NCI-H460 (cell line): ENCODE data around the gene GDF10. TPM values are rescaled to one million over a fixed set of nuclear protein-coding genes. Genes with fewer than 3 reads are reported as not detected.

Experiments
- DNase-seq: peaks from one replicate; pipeline ENCODE4 v3.0.0-alpha.2; 2016; ENCODE audit warnings: low read depth; ENCODE audit errors: extremely low read depth
- total RNA-seq: library from RNA; depleted of rRNA; stranded (reverse); fragments of >200 nt; shearing (Covaris generic); gene quantifications from 2 replicates; pipeline ENCODE4 v1.2.3, GENCODE V29; 2014; rRNA removed

Gene GDF10
- total RNA-seq, 1 experiment from 2014 or later = not detected

DNA sequence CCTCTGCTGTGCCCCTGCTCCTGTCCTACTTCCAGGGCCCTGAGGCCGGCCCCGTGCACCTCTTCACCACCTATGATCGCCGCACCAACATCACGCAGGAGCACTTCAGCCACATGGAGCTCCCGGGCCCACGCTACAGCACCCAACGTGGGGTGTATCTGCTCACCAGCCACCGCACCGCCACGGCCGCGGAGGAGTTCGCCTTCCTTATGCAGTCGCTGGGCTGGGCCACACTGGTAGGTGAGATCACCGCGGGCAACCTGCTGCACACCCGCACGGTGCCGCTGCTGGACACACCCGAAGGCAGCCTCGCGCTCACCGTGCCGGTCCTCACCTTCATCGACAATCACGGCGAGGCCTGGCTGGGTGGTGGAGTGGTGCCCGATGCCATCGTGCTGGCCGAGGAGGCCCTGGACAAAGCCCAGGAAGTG is 50.0 kb downstream of the GDF10 start:
- DNase-seq = no peak

- DNase-seq = no peak
Measured at GRCh38 chr10:47350671-47351640, 51.0 kb downstream of the GDF10 start.

DNA sequence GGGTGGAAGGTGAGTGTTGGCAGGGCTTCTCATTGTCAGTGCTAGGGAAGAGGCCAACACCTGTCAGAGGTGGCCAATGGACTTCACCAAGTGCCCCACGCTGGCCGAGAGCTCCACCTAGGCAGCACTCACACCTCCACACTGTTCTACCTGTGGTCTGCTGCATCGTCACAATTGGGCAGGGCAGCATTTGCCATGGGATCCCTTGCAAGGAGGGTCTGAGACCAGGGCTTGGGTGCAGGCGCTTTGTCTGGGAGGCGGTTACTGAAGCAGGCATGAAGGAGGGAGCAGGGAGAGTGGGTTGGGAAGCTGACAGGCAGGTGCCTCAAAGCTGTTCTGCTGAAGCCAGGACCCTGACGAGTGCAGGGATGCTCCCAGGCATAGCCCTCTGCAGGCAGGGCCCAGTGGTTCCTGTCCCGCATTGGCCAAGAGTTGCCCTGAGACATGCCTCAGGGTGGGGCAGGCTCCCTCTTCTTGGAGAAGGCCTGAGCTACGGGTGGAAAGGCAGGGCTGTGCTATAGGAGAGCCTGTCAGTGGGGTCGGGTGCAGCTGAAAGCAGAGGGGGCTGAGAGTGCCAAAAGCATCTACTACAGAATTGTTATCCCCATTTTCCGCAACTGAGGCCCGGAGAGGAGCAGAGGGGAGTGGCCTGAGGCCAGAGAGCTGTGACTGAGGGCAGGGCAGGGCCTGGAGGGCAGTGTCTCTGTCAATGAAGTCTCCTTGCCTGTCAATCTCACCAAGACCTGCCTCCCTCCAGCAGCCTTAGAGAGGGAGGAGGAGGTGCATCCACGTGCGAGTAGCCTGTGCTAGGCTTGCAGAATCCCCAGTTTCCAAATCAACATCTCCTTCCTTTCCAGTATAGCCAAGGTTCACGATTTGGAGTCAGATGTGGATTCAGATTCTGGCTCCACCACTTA is 52.2 kb downstream of the GDF10 start:
- DNase-seq = no peak

DNA sequence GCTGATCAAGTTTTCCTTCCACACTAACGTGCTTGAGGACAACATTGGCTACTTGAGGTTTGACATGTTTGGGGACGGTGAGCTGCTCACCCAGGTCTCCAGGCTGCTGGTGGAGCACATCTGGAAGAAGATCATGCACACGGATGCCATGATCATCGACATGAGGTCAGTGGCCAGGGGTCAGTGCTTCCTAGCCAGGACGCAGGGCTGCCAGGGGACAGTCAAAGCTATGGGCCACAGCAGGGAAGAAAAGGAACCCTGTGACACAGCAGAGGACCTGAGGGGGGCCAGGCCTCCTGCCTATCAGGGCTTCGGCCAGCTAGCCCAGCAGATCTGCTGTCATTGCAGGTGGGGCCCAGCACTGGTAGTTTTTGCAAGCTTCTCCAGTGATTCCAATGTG is 53.4 kb downstream of the GDF10 start:
- no peak for DNase-seq

DNA sequence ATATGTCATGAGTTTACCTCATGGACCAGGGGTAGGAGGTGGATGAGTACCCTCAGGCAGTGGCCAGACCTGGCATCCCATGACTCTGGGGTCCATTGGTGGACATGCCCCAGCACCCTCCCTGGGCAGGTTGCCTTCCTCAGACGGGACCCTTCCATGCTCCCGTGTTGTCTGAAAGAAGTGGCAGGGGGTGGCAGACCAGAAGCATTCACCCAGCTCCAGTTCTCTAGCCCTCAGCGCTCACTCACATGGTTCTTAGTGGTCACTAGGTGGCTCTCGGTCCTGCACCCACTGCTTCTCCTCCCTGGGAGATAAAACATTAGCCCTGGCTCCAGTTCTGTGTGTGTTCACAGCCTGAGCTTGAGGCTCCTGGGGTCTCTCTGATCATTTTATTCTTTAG is 54.2 kb downstream of the GDF10 start:
- DNase-seq = no peak

DNA sequence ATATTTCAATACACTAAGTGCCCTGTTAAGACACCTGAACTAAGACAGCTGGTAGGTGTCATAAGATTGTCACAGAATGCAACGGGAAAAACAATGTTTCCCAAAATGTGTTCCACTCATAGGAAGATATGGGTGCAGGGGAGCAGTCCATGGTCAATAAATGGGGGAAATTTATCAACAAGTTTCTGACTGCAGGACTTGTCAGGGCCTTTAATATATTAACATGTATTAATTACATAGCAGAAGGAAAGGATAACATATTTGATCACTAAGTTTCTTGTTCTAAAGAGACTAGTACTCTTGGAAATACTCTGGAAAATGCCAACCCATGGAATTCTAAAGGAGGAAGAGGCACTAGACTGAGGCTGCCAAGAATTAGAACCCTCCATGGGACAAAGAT is 54.9 kb downstream of the GDF10 start:
- no peak for DNase-seq

DNA sequence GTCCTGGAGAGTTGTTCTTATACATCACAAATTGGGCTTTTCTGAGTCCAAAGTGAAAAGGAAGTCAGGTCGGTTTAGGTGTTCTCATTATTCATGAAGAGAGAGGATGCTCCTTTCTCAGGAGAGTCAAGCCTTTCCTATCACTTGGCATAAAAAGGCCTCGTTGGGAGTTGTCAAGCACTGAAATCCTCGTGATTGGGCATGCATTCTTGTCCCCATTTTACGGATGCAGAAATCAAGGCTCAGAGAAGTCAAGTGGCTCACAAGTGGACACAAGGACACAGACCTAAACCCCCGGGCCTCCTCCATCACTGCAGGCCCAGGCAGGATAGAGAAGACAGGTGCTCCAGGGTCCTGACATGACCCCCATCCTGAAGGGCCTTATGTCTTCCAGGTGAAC is 56.7 kb downstream of the GDF10 start:
- no peak for DNase-seq

- DNase-seq = no peak
Measured at GRCh38 chr10:47357131-47357582, 57.2 kb downstream of the GDF10 start.

DNA sequence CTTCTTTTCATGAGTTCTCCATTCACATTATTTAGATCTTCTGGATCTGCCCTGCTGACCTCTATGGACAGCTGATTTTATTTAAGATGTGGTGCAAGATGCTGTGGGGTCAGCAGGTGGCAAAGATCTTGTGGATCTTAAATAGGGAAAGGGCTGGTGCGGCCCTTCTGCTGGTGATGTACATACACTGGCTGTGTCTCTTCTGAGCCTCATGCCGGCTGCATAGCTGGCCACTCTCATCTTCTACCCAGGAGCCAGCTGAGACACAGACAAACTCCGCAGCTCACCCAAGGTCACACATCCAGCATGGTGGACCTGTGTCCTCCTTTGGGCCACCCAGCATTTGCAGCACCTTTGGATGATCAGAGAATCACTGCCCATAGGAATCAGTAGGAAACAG is 57.9 kb downstream of the GDF10 start:
- DNase-seq = no peak

- DNase-seq = no peak
Measured at GRCh38 chr10:47358457-47358856, 58.5 kb downstream of the GDF10 start.

GRCh38 chr10:47359101-47359500 is 59.1 kb downstream of the GDF10 start:
- no peak for DNase-seq

DNA sequence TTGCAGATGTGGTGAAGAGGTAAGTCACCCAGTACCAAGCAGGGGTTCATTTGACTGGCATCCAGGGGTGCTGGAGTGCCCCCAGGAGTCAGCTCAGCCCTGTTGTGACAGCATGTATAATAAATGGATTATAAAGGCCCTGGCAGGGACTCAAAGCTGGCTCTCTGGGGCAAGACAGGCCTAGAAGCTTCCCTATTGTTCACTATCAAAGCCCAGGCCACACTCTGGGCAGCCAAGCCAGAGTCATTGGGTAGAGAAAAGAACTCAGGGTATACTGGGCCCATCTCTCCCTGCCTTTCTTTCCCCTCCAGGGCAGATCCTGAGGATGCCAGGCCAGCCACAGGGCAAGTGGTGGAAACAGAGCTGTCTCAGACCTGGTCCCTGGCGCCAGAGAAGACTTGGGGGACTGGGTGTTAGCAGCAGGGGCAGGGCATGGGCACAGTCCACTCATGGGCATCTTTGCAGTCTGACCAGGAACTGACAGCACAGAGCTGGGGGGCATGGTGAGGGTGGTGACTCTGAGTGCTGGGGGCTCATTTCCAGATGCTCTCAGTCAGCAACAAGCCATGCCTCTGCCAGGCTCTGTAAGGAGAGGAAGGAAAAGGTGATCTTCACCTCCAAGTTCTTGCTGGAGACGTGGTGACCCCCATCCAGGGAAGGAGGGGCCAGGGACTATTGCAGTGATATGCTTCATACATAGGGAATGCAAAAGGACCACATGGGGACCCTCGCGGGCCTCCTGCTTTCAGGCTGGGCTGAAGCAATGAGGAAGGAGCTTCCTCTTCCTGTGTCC is 59.8 kb downstream of the GDF10 start:
- DNase-seq = no peak

- DNase-seq = no peak
Measured at GRCh38 chr10:47360419-47361040, 60.5 kb downstream of the GDF10 start.

DNA sequence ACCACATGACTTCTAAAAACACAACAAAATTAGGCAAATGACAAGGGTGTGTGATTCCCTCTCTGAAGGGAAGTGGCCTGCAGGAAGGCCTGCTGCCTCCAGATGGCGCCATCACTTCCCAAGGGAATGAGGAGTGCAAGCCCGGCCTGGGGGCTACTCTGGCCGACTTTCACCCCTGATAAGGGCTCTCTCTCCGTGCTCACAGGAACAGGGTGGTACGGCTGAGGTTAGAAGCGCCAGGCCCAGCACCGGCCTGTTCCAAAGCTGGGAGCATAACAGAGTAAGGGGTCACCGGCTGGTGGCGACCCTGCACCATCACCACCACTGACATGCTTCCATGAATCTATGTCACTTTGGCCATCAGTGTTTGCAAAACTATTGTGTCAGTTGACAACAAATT is 61.3 kb downstream of the GDF10 start:
- peak; percentile 11 for DNase-seq

DNA sequence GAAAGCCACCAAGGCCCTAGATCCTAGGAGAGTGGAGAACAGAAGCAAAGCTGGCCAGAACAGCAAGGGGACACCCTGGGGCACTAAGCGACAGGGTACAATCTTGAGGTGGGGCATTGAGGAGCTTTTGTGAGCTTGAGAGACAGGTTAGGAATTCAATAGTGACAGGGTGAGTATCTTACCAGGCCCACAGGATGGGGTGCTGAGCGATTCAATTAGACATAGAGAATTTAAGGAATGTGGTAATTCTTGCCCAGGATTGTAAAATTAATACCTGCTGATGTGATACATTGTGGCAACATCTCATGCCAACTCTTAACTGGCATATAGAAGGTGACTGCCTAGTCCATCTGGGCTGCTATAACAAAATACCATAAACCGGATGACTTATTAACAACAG is 62.2 kb downstream of the GDF10 start:
- no peak for DNase-seq

Other genes with a start within 250 kb of the GDF10 start
- not detected in 2 replicates for gene GDF2, start 22.3 kb downstream of the GDF10 start, total RNA-seq
- gene RBP3, start 48.2 kb downstream of the GDF10 start, total RNA-seq = not detected in 2 replicates
- gene ZNF488, start 84.1 kb downstream of the GDF10 start, total RNA-seq = not detected in 2 replicates
- not detected in 2 replicates for gene ANXA8, start 183.9 kb downstream of the GDF10 start, total RNA-seq
- gene FAM25G, start 191.5 kb downstream of the GDF10 start, total RNA-seq = not detected in 2 replicates
- 3.6 and 6.1 TPM in 2 replicates for gene AGAP9, start 223.4 kb downstream of the GDF10 start, total RNA-seq